Neural cell (in vitro differentiated cells): ENCODE data around the gene GPR21. TPM values are rescaled to one million over a fixed set of nuclear protein-coding genes. Genes with fewer than 3 reads are reported as not detected.

Source experiments
- H2AFZ ChIP-seq: fragments of 200-600, 300-800 bp; sonication (generic), shearing (Covaris generic); 2 replicates; pipeline ENCODE4 v1.6.0; 2014; ENCODE audit warnings: low read depth, mild to moderate bottlenecking, antibody characterized with exemption, low read length, moderate library complexity
- H3F3A ChIP-seq: fragments of 200-600 bp; shearing (Covaris generic); 2 replicates; pipeline ENCODE4 v1.6.1; 2016; ENCODE audit warnings: mild to moderate bottlenecking, moderate library complexity, mixed read lengths, antibody characterized with exemption, low read length; ENCODE audit not compliant: insufficient read depth, poor library complexity, severe bottlenecking
- H3K27ac ChIP-seq: fragments of 200-600, 300-800 bp; sonication (generic), shearing (Covaris generic); 2 replicates; pipeline ENCODE4 v1.5.1; 2014; ENCODE audit warnings: mild to moderate bottlenecking, low read length, moderate library complexity
- H3K27me3 ChIP-seq: fragments of 300-800, 200-600 bp; sonication (generic), shearing (Covaris generic); 2 replicates; pipeline ENCODE4 v1.6.0; 2014; ENCODE audit warnings: mild to moderate bottlenecking, low read depth, low read length, moderate library complexity; ENCODE audit not compliant: insufficient read depth
- H3K36me3 ChIP-seq: fragments of 300-800, 200-600 bp; sonication (generic), shearing (Covaris generic); 2 replicates; pipeline ENCODE4 v1.5.1; 2014; ENCODE audit warnings: mild to moderate bottlenecking, antibody characterized with exemption, low read length, moderate library complexity; ENCODE audit not compliant: insufficient read depth
- H3K4me2 ChIP-seq: fragments of 300-800, 200-600 bp; sonication (generic), shearing (Covaris generic); 2 replicates; pipeline ENCODE4 v1.6.0; 2014; ENCODE audit warnings: mild to moderate bottlenecking, low read length
- H3K4me3 ChIP-seq: fragments of 300-800, 200-600 bp; sonication (generic), shearing (Covaris generic); 2 replicates; pipeline ENCODE4 v1.5.1; 2014; ENCODE audit warnings: mild to moderate bottlenecking, low read length, moderate library complexity
- H3K79me2 ChIP-seq: fragments of 200-600 bp; shearing (Covaris generic); replicated peaks from 2 replicates; pipeline ENCODE4 v1.6.0; 2014; ENCODE audit warnings: mild to moderate bottlenecking, low read length, moderate library complexity; ENCODE audit not compliant: insufficient read depth
- H3K9ac ChIP-seq: fragments of 300-800, 200-600 bp; sonication (generic), shearing (Covaris generic); 2 replicates; pipeline ENCODE4 v1.6.1; 2016; ENCODE audit warnings: mild to moderate bottlenecking, low read length, mixed read lengths
- H3K9me2 ChIP-seq: fragments of 200-600 bp; shearing (Covaris generic); 2 replicates; pipeline ENCODE4 v1.6.1; 2016; ENCODE audit warnings: mild to moderate bottlenecking, low read length, mixed read lengths; ENCODE audit not compliant: insufficient read depth
- H3K9me3 ChIP-seq: fragments of 200-600, 300-800 bp; sonication (generic), shearing (Covaris generic); 2 replicates; pipeline ENCODE4 v1.6.1; 2016; ENCODE audit warnings: mild to moderate bottlenecking, mixed run types, low read length, moderate library complexity, mixed read lengths
- H4K20me1 ChIP-seq: fragments of 200-600 bp; shearing (Covaris generic); 2 replicates; pipeline ENCODE4 v1.6.1; 2016; ENCODE audit warnings: mild to moderate bottlenecking, mixed run types; ENCODE audit not compliant: insufficient read depth
- CTCF ChIP-seq: fragments of 450-650 bp; IDR thresholded peaks from 2 replicates; pipeline ENCODE4 v1.5.1; 2014; ENCODE audit warnings: antibody characterized with exemption, mild to moderate bottlenecking, moderate library complexity; ENCODE audit not compliant: poor library complexity, severe bottlenecking
- EP300 ChIP-seq: fragments of 450-650 bp; conservative IDR thresholded peaks from 2 replicates; pipeline ENCODE4 v1.6.1; 2014; ENCODE audit warnings: antibody characterized with exemption, mild to moderate bottlenecking, moderate library complexity; ENCODE audit not compliant: poor library complexity, severe bottlenecking
- EZH2 ChIP-seq: fragments of 200-600, 300-800 bp; shearing (Covaris generic), sonication (generic); IDR thresholded peaks from 2 replicates; pipeline ENCODE4 v1.6.1; 2014; ENCODE audit warnings: antibody characterized with exemption, low read length, borderline replicate concordance, mild to moderate bottlenecking; ENCODE audit not compliant: insufficient read depth, poor library complexity, severe bottlenecking
- MXI1 ChIP-seq: fragments of 450-650 bp; conservative IDR thresholded peaks from 2 replicates; pipeline ENCODE4 v1.6.1; 2014; ENCODE audit warnings: antibody characterized with exemption, mild to moderate bottlenecking; ENCODE audit not compliant: poor library complexity, severe bottlenecking
- POLR2AphosphoS5 ChIP-seq: IDR thresholded peaks from 2 replicates; pipeline ENCODE4 v1.6.1; 2012
- RAD21 ChIP-seq: fragments of 450-650 bp; conservative IDR thresholded peaks from 2 replicates; pipeline ENCODE4 v1.6.1; 2014; ENCODE audit warnings: antibody characterized with exemption, mild to moderate bottlenecking, moderate library complexity
- SMC3 ChIP-seq: fragments of 450-650 bp; conservative IDR thresholded peaks from 2 replicates; pipeline ENCODE4 v1.6.1; 2014; ENCODE audit warnings: antibody characterized with exemption, mild to moderate bottlenecking, moderate library complexity; ENCODE audit not compliant: poor library complexity
- TAF1 ChIP-seq: IDR thresholded peaks from 2 replicates; pipeline ENCODE4 v1.6.1; 2012; ENCODE audit warnings: low read depth
- polyA plus RNA-seq: library from polyadenylated mRNA; depleted of rRNA; stranded (reverse); fragments of >200 nt; gene quantifications from 2 replicates; pipeline ENCODE4 v1.2.3, GENCODE V29; 2014
- TF ChIP-seq, protein P1 (sequence below): IDR thresholded peaks from 2 replicates; pipeline ENCODE4 v1.6.1; 2012; ENCODE audit warnings: borderline replicate concordance

Gene GPR21
- polyA plus RNA-seq, 1 donor from 2014 or later = 2.2 TPM

DNA sequence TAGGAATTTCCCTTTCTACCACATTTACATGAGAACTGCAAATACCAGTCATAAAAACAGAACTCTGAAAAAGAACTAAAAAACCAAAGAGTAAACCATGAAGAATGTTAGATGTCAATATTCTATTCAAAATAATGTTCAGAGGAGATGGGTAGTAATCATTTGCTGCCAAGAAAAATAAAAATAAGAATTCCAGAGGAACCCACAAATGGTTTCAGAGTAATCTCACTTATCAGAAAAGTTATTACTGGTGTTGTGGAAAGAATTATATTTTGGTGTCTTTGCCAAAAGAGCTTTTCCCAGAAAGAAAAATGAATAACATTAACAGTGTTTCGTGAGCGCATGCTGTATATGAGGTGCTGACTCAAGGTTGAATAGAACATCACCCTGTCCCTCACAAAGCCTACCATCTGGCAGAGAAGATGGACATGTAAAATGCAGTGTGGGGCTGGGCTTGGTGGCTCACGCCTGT lies 35.6 kb downstream of the GPR21 start:
- Histone ChIP-seq H3K9me2 (no peaks in the 10 kb centered on the region), H3K79me2 (no peaks in the 10 kb centered on the region), H3F3A (no peaks in the 10 kb centered on the region), H3K9ac (no peak overlapping the region), H3K36me3 (peaks cover 6% of the 10 kb centered on the region), H3K4me2 (no peak overlapping the region), H4K20me1 (no peaks in the 10 kb centered on the region), H3K27ac (no peak overlapping the region), H3K27me3 (no peaks in the 10 kb centered on the region), H3K9me3 (no peaks in the 10 kb centered on the region), H3K4me3 (no peak overlapping the region), H2AFZ (no peak overlapping the region)
- TF ChIP-seq CTCF = no peak
- no peak for TF ChIP-seq TAF1
- TF ChIP-seq RAD21 = no peak
- no peak for TF ChIP-seq EP300
- TF ChIP-seq MXI1 = no peak
- no peak for TF ChIP-seq POLR2AphosphoS5

- H3K4me3 ChIP-seq = no peak overlapping the region
- no peaks in the 10 kb centered on the region for H3K79me2 ChIP-seq
- H2AFZ ChIP-seq = no peak overlapping the region
- peaks cover 3% of the 10 kb centered on the region for H3F3A ChIP-seq
- peaks cover 6% of the 10 kb centered on the region for H3K36me3 ChIP-seq
- no peaks in the 10 kb centered on the region for H4K20me1 ChIP-seq
- no peaks in the 10 kb centered on the region for H3K27me3 ChIP-seq
- no peaks in the 10 kb centered on the region for H3K9me2 ChIP-seq
- no peak overlapping the region for H3K4me2 ChIP-seq
- no peaks in the 10 kb centered on the region for H3K9me3 ChIP-seq
- H3K9ac ChIP-seq = no peak overlapping the region
- TF ChIP-seq, protein P1, sequence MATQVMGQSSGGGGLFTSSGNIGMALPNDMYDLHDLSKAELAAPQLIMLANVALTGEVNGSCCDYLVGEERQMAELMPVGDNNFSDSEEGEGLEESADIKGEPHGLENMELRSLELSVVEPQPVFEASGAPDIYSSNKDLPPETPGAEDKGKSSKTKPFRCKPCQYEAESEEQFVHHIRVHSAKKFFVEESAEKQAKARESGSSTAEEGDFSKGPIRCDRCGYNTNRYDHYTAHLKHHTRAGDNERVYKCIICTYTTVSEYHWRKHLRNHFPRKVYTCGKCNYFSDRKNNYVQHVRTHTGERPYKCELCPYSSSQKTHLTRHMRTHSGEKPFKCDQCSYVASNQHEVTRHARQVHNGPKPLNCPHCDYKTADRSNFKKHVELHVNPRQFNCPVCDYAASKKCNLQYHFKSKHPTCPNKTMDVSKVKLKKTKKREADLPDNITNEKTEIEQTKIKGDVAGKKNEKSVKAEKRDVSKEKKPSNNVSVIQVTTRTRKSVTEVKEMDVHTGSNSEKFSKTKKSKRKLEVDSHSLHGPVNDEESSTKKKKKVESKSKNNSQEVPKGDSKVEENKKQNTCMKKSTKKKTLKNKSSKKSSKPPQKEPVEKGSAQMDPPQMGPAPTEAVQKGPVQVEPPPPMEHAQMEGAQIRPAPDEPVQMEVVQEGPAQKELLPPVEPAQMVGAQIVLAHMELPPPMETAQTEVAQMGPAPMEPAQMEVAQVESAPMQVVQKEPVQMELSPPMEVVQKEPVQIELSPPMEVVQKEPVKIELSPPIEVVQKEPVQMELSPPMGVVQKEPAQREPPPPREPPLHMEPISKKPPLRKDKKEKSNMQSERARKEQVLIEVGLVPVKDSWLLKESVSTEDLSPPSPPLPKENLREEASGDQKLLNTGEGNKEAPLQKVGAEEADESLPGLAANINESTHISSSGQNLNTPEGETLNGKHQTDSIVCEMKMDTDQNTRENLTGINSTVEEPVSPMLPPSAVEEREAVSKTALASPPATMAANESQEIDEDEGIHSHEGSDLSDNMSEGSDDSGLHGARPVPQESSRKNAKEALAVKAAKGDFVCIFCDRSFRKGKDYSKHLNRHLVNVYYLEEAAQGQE = no peak
- TF ChIP-seq MXI1 (no peak), RAD21 (no peak), EZH2 (no peak), EP300 (no peak), SMC3 (no peak), CTCF (no peak), POLR2AphosphoS5 (no peak), TAF1 (no peak)
- no peak overlapping the region for H3K27ac ChIP-seq
Measured at GRCh38 chr9:123070198-123070597, 36.7 kb downstream of the GPR21 start.
